ENCODE data around the gene COL6A3. TPM values are rescaled to one million over a fixed set of nuclear protein-coding genes. Genes with fewer than 3 reads are reported as not detected.

The COL6A3 gene
- total and polyA plus RNA-seq, 9 of the 15 experiments (the other 6 are each of a cell fraction or from before 2014, with no cell fraction given) = 0.07 to 4.1 (median 1.5) TPM

DNA sequence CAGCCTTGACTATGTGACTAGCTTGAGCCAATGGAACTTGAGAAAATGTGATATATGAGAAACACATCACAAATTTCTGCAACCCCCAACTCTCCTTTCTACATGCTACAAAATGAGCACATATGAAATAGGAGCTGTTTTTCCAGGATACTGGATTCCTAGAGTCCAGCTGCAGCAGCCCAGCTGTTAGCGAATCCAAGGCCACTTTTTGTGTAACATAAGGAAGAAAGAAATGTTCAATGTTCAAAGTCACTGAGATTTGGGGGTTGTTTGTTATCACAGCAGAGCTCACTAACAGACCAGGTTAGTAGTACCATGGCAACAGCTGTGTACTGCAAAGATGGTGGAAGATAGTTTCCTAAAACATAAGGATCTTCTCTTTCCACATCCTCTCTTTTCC is 12.6 kb upstream of the COL6A3 start (continued):
- TF ChIP-seq, protein P1, sequence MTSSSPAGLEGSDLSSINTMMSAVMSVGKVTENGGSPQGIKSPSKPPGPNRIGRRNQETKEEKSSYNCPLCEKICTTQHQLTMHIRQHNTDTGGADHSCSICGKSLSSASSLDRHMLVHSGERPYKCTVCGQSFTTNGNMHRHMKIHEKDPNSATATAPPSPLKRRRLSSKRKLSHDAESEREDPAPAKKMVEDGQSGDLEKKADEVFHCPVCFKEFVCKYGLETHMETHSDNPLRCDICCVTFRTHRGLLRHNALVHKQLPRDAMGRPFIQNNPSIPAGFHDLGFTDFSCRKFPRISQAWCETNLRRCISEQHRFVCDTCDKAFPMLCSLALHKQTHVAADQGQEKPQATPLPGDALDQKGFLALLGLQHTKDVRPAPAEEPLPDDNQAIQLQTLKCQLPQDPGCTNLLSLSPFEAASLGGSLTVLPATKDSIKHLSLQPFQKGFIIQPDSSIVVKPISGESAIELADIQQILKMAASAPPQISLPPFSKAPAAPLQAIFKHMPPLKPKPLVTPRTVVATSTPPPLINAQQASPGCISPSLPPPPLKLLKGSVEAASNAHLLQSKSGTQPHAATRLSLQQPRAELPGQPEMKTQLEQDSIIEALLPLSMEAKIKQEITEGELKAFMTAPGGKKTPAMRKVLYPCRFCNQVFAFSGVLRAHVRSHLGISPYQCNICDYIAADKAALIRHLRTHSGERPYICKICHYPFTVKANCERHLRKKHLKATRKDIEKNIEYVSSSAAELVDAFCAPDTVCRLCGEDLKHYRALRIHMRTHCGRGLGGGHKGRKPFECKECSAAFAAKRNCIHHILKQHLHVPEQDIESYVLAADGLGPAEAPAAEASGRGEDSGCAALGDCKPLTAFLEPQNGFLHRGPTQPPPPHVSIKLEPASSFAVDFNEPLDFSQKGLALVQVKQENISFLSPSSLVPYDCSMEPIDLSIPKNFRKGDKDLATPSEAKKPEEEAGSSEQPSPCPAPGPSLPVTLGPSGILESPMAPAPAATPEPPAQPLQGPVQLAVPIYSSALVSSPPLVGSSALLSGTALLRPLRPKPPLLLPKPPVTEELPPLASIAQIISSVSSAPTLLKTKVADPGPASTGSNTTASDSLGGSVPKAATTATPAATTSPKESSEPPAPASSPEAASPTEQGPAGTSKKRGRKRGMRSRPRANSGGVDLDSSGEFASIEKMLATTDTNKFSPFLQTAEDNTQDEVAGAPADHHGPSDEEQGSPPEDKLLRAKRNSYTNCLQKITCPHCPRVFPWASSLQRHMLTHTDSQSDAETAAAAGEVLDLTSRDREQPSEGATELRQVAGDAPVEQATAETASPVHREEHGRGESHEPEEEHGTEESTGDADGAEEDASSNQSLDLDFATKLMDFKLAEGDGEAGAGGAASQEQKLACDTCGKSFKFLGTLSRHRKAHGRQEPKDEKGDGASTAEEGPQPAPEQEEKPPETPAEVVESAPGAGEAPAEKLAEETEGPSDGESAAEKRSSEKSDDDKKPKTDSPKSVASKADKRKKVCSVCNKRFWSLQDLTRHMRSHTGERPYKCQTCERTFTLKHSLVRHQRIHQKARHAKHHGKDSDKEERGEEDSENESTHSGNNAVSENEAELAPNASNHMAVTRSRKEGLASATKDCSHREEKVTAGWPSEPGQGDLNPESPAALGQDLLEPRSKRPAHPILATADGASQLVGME (CRISPR knock-in tag; IDR thresholded peaks at IDR 0.05) = no peak
- no peak for TF ChIP-seq SOX6 (IDR thresholded peaks at IDR 0.05)

- H4K20me1 ChIP-seq (replicated peaks; ENCODE audit: control insufficient read depth, insufficient read depth, low read length) = no peaks in the 10 kb centered on the region; the same call in 1 of the 2 replicates
- in situ Hi-C loops (cut with MboI) = no loop called here
- no peak for FAIRE-seq
- no peak overlapping the region for H3K4me2 ChIP-seq (ENCODE audit: insufficient read depth, low read length)
- no peaks in the 10 kb centered on the region for H3K36me3 ChIP-seq (ENCODE audit: control insufficient read depth, insufficient read depth, low read length)
- no peak for ATAC-seq
- ChIA-PET POLR2A (no interaction called here), CTCF (ENCODE audit: low intra/inter-chr PET ratio) (no interaction called here)
- no peaks in the 10 kb centered on the region for H3K9me3 ChIP-seq (replicated peaks; ENCODE audit: control insufficient read depth, insufficient read depth, low read depth, low read length)
- intact Hi-C loops (cut with micrococcal nuclease) = no loop called here
- no peak overlapping the region for H3K9ac ChIP-seq (ENCODE audit: insufficient read depth in 1 of 2, low read depth in 2 of 2, low read length in 2 of 2)
- no TSS peak for BruUV-seq (replicated peaks)
- H3K27ac ChIP-seq (ENCODE audit: extremely low read depth, low read depth, low read length) = no peak overlapping the region
- no peak for TF ChIP-seq MAFK (IDR thresholded peaks at IDR 0.05; ENCODE audit: low read length)
- TF ChIP-seq JUN (IDR thresholded peaks at IDR 0.05; ENCODE audit: borderline replicate concordance, low read depth, low read length) = no peak
- TF ChIP-seq JUN (CRISPR knock-in tag; IDR thresholded peaks at IDR 0.05; ENCODE audit: borderline replicate concordance) = no peak
- no peak for TF ChIP-seq MTA1 (IDR thresholded peaks at IDR 0.05; ENCODE audit: borderline replicate concordance)
- no peak for TF ChIP-seq PHF8 (IDR thresholded peaks at IDR 0.05; ENCODE audit: borderline replicate concordance, low read length)
- no peak for TF ChIP-seq MAZ (CRISPR knock-in tag; conservative IDR thresholded peaks at IDR 0.05 in 1 of 2, IDR thresholded peaks at IDR 0.05 in 1 of 2)
- no peak for TF ChIP-seq MCM5 (IDR thresholded peaks at IDR 0.05; ENCODE audit: low read depth)
- TF ChIP-seq, protein P2, sequence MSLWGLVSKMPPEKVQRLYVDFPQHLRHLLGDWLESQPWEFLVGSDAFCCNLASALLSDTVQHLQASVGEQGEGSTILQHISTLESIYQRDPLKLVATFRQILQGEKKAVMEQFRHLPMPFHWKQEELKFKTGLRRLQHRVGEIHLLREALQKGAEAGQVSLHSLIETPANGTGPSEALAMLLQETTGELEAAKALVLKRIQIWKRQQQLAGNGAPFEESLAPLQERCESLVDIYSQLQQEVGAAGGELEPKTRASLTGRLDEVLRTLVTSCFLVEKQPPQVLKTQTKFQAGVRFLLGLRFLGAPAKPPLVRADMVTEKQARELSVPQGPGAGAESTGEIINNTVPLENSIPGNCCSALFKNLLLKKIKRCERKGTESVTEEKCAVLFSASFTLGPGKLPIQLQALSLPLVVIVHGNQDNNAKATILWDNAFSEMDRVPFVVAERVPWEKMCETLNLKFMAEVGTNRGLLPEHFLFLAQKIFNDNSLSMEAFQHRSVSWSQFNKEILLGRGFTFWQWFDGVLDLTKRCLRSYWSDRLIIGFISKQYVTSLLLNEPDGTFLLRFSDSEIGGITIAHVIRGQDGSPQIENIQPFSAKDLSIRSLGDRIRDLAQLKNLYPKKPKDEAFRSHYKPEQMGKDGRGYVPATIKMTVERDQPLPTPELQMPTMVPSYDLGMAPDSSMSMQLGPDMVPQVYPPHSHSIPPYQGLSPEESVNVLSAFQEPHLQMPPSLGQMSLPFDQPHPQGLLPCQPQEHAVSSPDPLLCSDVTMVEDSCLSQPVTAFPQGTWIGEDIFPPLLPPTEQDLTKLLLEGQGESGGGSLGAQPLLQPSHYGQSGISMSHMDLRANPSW (CRISPR knock-in tag; IDR thresholded peaks at IDR 0.05) = no peak
- TF ChIP-seq CREB1 (IDR thresholded peaks at IDR 0.05) = no peak
- no peak for TF ChIP-seq CREB1 (CRISPR knock-in tag; IDR thresholded peaks at IDR 0.05)
- no peak for TF ChIP-seq HNRNPUL1 (IDR thresholded peaks at IDR 0.05; ENCODE audit: low read length)
- TF ChIP-seq MAFG (tag; conservative IDR thresholded peaks at IDR 0.05) = no peak
- no peak for TF ChIP-seq C11orf30 (IDR thresholded peaks at IDR 0.05; ENCODE audit: low read depth)
- 0 out of 5 replicates have a peak, but pooled peaks cover 0 to 3% of the 10 kb centered on the region in 2 experiments for H3K4me1 ChIP-seq (replicated peaks in 1 of 2; ENCODE audit: control insufficient read depth in 2 of 2, insufficient read depth in 2 of 2, low read length in 2 of 2)
- no peaks in the 10 kb centered on the region for H3K79me2 ChIP-seq (ENCODE audit: control insufficient read depth, insufficient read depth, low read length)
- H3K9me1 ChIP-seq (ENCODE audit: control insufficient read depth, insufficient read depth, low read length) = no peaks in the 10 kb centered on the region
- 0% methylated on average over 2 of the region's 3 CpGs for WGBS (ENCODE audit: insufficient coverage, low coverage, missing lambda C conversion rate)
- DNase-seq (ENCODE audit: extremely low read depth in 1 of 4, low spot score in 3 of 4) = no peak
- H3K4me3 ChIP-seq = no peak overlapping the region
- H3K27me3 ChIP-seq (ENCODE audit: control insufficient read depth in 2 of 2, insufficient read depth in 2 of 2, low read length in 2 of 2) = peaks cover 0 to 8% of the 10 kb centered on the region in 2 experiments; a peak in 2 of 5 replicates
- no peak overlapping the region for H2AFZ ChIP-seq (ENCODE audit: low read depth, low read length)
Observed at GRCh38 chr2:237425320-237425719, 11.4 kb upstream of the COL6A3 start.

Measured in K562 (cell line).